ENCODE measurements around the gene LYZ.

DNA sequence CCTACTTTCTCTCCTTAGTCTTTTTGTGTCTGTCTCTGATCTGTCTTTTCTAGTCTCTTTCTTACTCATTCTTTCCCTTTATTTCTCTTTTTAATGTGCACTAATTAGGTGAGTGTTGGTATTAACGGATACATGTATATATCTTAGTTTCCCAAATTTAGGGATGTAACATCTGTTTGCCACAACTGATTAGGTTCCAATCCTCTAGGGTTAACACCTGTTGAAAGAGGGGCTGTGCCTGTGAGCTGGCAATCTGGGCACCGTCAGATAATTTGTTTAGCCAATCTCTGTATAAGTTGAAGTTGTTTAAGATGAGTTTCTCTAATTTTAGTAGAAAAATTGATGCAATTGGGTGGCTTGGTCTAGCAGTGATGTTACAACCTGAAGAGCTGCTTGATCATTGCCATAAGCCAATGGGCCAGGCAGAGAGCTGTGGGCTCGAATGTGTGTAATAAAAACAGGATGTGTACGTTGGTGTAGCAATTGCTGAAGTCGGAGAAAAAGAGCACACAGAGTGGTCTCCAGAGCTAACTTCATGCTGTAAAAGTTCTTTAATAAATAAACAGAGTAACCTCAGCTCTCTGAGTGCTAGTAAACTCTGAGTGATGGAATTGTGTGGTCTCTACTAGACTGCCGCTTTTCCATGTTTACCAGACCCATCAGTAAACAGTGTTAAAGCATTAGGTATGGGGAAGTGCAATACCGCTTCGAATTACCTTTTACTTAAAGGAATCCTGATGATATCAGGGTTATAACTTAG lies 18.3 kb upstream of the LYZ start:
- TF ChIP-seq POLR2A (IDR thresholded peaks at IDR 0.05; ENCODE audit: low read depth, low read length) (no peak), EZH2 (IDR thresholded peaks at IDR 0.05; ENCODE audit: borderline replicate concordance, low read depth, low read length, severe bottlenecking) (no peak), MYC (IDR thresholded peaks at IDR 0.05; ENCODE audit: low read depth, low read length) (no peak), FOS (IDR thresholded peaks at IDR 0.05; ENCODE audit: borderline replicate concordance, insufficient read depth, low read length) (no peak), JUN (IDR thresholded peaks at IDR 0.05; ENCODE audit: borderline replicate concordance, insufficient read depth, insufficient read length, low read depth) (no peak), POLR2AphosphoS5 (IDR thresholded peaks at IDR 0.05; ENCODE audit: insufficient read depth, low read depth, low read length) (no peak), GATA2 (IDR thresholded peaks at IDR 0.05; ENCODE audit: insufficient read depth, insufficient read length, low read depth, low read length) (no peak)
- TF ChIP-seq, protein P1, sequence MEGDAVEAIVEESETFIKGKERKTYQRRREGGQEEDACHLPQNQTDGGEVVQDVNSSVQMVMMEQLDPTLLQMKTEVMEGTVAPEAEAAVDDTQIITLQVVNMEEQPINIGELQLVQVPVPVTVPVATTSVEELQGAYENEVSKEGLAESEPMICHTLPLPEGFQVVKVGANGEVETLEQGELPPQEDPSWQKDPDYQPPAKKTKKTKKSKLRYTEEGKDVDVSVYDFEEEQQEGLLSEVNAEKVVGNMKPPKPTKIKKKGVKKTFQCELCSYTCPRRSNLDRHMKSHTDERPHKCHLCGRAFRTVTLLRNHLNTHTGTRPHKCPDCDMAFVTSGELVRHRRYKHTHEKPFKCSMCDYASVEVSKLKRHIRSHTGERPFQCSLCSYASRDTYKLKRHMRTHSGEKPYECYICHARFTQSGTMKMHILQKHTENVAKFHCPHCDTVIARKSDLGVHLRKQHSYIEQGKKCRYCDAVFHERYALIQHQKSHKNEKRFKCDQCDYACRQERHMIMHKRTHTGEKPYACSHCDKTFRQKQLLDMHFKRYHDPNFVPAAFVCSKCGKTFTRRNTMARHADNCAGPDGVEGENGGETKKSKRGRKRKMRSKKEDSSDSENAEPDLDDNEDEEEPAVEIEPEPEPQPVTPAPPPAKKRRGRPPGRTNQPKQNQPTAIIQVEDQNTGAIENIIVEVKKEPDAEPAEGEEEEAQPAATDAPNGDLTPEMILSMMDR (IDR thresholded peaks at IDR 0.05; ENCODE audit: extremely low read depth in 1 of 2, insufficient read depth in 1 of 2, low read depth in 1 of 2, low read length in 2 of 2) = no peak
